ENCODE measurements around the gene RFX2.

DNA sequence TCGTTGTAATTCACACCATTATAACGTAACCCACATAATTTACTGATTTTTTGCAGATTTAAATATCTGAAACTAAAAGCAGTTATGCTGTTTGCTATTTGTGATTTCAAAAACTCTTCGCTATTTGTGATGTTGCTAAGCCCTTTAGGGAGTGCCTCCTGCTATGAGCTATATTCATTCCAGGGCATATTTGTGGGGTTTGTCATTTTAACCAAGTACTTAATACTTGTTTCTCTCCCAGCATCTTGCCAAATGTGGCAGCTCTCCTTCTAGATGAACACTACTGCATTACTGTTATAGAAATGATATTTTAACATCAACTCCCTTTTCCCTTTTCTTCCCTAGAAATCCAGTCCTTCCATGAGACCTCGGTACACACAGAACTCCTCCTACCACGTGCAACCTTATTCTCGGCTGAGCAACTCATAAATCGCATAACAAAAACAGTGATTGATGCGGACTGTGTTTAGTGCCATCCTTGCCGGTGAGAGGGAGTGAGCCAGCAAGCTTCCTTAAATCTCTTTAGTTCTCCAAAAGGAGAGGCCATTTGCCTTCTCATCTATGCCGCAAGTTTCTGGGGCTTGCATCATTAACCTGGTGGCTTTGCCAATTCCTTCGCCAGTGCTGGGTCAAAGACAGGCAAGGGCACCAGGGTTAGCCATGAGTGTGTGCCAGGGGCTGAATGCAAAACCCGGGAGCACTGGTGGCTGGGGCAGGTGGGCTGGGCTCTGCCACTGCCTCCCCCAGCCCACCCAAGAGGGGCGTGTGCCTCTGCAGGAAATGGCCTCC, 33.4 kb downstream of the RFX2 start:
- TF ChIP-seq, protein P1, sequence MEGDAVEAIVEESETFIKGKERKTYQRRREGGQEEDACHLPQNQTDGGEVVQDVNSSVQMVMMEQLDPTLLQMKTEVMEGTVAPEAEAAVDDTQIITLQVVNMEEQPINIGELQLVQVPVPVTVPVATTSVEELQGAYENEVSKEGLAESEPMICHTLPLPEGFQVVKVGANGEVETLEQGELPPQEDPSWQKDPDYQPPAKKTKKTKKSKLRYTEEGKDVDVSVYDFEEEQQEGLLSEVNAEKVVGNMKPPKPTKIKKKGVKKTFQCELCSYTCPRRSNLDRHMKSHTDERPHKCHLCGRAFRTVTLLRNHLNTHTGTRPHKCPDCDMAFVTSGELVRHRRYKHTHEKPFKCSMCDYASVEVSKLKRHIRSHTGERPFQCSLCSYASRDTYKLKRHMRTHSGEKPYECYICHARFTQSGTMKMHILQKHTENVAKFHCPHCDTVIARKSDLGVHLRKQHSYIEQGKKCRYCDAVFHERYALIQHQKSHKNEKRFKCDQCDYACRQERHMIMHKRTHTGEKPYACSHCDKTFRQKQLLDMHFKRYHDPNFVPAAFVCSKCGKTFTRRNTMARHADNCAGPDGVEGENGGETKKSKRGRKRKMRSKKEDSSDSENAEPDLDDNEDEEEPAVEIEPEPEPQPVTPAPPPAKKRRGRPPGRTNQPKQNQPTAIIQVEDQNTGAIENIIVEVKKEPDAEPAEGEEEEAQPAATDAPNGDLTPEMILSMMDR (conservative IDR thresholded peaks at IDR 0.05; ENCODE audit: low read length) = no peak
- no peak for TF ChIP-seq EZH2phosphoT487 (IDR thresholded peaks at IDR 0.05; ENCODE audit: borderline replicate concordance)

All from Loucy (cell line).